GM12873 (cell line): ENCODE results near the gene MMP21.

Experiments used
- TF ChIP-seq, protein P1 (sequence below): IDR thresholded peaks from 2 replicates; pipeline ENCODE4 v1.5.1; 2012; ENCODE audit warnings: low read depth, mild to moderate bottlenecking, moderate library complexity, low read length, control low read depth; ENCODE audit not compliant: insufficient read depth; ENCODE audit errors: missing control alignments

MMP21 gene

DNA sequence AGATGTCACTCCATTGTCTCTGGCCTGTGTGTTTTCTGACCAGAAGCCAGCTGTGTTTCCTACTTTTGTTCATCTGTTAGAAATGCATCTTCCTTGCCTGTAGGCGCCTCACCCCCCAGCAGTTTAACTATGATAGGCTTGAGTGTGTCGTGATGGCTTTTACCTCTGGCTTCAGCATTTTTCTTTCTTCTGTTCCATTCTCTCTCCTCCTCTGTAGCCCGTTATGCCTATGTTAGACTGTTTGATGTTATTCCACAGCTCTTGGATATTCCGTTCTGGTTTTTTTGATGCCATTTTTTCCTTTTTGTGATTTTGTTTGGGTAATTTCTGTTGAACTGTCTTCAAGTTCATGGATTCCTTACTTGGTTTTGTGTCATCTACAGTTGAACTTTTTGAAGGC lies 17.9 kb downstream of the MMP21 start:
- TF ChIP-seq, protein P1, sequence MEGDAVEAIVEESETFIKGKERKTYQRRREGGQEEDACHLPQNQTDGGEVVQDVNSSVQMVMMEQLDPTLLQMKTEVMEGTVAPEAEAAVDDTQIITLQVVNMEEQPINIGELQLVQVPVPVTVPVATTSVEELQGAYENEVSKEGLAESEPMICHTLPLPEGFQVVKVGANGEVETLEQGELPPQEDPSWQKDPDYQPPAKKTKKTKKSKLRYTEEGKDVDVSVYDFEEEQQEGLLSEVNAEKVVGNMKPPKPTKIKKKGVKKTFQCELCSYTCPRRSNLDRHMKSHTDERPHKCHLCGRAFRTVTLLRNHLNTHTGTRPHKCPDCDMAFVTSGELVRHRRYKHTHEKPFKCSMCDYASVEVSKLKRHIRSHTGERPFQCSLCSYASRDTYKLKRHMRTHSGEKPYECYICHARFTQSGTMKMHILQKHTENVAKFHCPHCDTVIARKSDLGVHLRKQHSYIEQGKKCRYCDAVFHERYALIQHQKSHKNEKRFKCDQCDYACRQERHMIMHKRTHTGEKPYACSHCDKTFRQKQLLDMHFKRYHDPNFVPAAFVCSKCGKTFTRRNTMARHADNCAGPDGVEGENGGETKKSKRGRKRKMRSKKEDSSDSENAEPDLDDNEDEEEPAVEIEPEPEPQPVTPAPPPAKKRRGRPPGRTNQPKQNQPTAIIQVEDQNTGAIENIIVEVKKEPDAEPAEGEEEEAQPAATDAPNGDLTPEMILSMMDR, result no peak

DNA sequence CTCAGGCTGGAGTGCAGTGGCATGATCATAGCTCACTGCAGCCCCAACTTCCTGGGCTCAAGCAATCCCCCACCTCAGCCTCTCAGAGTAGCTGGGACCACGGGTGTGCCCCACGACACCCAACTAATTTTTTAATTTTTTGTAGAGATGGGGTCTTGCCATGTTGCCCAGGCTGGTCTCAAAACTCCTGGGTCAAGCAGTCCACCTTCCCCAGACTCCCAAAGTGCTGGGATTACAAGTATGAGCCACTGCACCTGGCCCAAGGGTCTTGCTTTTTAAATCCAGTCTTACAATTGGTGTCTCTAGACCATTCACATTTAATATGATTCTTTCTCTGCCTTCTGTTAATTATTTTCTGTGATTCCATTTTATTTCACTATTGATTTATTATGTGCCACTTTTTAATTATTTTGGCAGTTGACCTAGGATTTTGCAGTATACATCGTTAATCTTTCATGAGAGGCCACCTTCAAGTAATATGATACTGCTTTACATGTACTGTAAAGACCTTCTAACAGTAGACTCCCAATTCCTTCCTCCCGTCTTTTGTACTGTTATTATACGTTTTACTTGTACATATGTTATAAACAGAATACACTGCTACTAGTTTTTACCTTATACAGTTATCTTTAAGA lies 18.7 kb downstream of the MMP21 start:
- TF ChIP-seq, protein P1, result no peak

DNA sequence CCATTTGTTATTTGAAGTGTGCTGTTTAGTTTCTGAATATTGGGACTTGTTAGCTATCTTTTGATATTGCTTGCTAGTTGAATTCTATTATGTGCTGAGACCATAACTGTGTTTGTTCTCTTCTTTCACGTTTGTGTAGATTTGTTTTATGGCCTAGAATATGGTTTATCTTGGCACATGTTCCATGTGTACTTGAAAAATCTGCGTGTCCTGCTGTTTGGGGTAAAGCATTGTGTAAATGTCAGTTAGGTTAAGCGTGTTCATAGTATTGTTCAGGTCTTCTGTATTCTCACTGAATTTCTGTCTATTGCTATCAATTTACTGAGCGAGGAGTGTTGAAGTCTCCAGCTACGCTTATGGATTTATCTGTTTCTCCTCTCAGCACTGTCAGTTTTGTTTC lies 19.4 kb downstream of the MMP21 start:
- TF ChIP-seq, protein P1, result no peak

DNA sequence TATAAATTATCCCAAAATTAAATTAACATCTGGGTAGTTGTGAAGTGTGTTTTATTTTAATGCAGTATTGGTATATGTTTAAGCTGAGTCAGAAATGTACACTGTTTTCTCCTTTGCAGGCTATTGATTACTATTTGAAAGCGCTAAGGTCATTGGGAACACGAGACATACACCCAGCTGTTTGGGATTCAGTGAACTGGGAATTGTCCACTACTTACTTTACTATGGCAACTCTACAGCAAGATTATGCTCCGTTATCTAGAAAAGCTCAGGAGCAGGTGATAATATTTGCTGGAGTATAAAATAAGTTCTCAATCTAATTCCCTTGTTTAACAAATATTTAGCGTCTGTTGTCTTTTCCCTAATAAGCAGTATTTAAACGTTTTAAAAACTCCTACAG lies 28.2 kb downstream of the MMP21 start:
- TF ChIP-seq, protein P1, result no peak

DNA sequence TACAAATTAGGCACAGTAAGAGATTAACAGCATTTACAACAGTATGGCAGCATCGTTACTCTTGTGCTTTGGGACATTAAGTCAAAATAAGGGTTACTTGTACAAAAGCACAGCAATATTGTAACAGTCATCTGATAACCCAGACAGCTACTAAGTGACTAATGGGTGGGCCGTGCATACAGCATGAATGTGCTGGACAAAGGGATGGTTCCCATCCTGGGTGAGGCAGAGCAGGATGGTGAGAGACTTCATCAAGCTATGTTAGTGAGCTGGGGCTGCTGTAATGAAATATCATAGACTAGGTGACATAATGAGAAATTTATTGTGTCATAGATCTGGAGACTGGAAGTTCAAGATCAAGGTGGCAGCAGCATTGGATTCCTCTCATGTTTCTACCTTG lies 30.7 kb downstream of the MMP21 start:
- TF ChIP-seq, protein P1, result no peak

DNA sequence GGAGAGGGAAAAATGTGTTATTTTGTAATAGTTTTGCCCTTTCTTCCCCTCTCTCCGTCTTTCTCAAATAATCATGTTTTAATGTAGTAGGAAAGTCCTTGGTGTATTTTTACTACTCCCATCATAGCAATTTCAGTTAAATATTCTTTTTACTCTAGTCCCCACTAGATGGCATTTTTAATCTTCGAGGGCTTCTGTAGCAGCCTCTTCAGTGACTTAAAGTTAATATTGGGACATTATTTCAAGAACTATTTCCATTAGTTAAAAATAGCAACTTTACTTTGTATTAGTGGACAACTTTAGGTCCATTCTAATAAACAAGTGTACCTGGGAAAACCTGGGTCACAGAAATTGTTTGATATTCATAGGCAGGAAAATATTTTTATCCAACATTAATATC lies 33.2 kb downstream of the MMP21 start:
- TF ChIP-seq, protein P1, result no peak

DNA sequence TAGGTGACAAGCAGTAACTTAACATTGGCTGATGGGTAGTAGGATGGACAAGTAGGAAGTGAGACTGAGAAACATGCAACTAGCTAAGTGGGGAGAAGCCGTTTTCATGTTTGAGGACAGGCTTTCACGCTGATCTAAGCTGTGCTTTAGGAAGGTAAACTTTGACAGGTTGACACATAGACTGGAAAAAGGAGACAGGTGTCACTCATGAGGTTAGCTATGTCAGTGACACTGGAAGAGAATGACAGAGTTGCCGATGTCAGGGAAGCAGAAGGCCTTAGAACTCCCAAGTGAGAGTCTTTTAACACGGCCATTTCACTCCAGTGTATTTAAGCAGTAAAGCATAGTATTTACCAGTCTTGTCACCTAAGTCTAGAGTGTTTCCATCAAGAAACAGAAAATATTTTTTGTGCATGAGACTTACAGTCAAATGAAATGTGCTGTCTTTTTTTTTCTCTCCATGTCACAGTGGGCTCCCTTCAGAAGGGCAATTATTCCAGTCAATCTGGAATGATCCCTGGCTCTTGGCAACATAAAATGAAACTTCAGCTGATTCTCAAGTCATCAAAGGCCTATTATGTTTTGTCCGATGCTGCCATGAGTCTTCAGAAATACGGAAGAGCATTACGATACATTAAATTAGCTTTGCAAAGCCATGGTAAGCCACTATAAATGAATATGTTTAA lies 35.5 kb downstream of the MMP21 start:
- TF ChIP-seq, protein P1, result no peak
